Activated T-cell treated with anti-CD3 and anti-CD28 coated beads for 4 hours (primary cell): Measurements from ENCODE around the gene PSMC2.
"Not testable (repeated sequence)": the region's sequence is repeated elsewhere in the genome, so short reads cannot be mapped to it uniquely, and the experiment has no call there.

Experiments
- DNase-seq: peaks from one replicate; pipeline ENCODE4 v3.0.0-alpha.2; 2020

Gene PSMC2

DNA sequence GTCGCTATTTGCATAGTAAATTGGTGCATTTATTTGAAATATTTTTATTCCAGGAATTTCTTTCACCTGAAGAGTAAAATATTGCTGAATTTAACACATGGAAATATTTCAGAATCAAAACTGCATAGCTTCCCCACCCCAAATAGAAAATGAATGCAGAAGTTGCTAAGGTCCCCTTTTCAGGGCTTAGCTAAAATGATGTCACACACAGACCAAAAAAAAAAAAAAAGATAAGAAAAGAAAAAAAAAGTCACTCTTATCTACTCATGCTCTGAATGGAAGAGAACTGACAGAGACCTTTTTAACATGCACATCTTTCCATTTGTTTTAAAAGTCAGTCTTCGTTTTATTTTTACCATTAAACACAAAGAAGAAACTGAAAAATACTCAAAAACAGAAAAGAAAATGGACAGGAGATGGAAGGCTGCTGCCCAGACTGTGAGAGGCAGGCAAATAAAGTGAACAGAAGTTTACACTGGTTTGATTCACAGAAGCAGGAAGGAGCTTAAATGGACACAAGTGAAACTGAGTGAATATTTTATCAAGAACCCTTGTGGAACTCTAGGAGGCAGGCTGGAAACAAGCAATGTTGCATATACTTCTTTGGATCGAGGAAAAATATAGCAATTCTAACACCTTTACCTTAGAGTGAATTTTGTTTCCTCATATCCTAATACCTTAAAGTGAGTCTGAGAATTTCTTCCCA lies 32.0 kb downstream of the PSMC2 start:
- no peak for DNase-seq

DNA sequence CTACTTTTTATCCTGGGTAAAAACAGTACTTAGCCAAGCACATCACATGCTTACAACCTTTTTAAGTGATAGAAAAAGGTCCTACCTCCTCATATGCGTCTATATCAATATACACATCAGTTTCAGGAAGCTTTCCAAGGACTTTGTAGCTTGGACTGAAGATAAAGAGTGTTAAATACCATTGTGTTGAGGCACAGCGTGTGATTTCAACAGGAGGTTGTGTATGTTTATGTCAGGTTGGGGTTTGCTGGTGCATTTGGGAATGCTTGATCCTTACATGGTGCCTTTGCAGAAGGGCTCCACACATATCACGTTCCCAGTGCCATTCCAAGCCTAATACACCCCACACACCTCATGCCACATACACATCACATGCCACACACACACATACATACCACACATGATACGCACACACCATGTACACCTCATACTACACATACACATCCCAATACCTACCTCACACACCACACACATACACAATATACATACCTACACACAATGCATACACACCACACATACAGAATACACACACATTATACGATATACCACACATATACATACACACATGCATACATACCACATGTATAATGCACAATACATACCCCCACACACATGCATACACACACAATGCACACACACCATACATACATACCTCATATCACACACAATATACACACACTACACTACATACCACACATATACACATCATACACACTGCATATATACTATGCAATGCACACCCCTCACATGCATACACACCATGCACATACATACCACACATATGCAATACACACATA lies 33.1 kb downstream of the PSMC2 start:
- no peak for DNase-seq

DNA sequence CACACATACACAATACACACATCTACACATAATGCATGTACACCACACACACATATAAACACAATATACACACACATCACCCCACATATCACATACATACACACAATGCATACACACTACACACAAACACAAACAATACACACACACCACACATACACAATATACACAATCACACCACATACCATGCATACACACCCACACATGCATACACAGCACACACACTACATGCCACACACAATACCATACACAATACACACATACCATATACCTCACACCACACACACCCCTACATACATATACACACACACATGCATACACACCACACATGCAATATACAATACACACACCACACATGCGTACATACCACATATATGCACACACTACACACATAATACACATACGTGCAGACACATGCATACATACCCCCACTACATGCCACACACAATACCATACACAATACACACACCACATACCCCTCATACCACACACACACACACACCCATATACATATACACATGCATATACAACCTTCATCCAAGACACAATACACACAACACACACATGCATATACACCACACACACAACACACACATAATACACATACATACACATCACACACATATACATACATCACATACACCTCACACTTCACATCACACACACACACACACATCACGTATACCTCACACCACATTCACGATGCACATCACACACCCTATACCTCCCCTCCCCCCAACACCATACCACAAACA lies 34.0 kb downstream of the PSMC2 start:
- DNase-seq: no peak

DNA sequence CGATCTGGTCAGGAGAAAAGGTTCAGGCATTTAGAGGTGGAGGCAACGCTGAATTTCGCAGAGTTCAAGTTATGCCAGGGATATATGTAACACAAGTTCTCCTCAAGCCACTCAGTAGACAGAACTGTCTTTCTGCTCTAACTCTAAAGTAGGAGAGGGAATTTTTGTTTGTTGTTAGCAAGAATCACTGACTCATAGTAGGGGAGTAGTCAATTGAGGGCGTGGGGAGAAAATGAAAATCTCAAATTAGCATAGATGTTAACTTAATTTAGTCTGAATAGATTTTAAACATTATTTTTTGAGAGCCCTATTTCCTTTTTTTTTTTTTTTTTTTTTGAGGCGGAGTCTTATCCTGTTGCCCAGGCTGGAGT lies 34.6 kb downstream of the PSMC2 start:
- DNase-seq: no peak

DNA sequence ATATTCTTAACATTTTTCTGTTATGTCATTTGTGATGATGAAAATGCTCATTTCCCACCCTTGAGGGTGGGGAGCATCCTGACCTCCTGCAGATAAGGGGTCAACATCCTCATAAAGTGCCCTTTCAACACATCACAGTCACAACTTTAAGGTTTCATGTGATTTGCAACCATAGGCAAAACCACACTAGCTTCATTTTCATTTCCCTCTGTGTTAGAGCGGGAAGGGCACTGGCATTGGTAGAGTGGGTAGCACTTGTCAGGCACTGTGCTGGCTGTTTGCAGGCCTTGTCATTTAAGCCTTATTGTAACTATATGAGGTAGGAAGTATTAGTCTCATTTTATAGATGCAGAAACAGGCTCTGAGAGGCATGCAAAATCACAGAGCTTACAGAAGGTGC lies 39.8 kb downstream of the PSMC2 start:
- DNase-seq: no peak

DNA sequence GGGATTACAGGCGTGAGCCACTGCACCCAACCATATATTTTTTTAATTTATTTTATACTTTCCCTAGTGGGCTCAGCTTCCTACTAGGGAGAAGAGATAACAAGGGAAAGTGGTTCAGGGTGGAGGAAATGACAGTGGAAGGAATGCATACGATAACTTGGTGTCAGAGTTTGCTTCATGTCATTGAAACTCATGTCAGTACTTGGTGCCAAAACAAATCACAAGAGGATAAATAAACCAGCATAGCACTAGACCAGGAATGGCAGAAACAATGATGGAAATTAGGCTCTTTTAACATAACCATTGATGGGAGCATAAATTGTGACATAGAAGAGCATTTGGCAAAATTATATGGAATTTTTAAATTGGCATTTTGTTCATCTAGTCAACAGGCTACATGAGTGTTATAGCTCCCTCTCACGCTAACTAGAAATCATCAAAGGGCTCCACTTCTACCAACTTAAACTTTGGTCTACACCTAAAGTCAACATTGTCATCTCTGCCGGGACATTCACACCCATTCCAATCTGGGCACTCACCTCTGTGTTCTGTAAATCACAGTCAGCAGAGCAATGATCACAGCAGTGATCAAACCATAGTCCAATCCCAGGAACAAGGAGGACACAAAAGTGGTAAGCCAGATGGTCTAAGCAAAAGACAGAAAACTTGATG lies 41.2 kb downstream of the PSMC2 start:
- DNase-seq: no peak

DNA sequence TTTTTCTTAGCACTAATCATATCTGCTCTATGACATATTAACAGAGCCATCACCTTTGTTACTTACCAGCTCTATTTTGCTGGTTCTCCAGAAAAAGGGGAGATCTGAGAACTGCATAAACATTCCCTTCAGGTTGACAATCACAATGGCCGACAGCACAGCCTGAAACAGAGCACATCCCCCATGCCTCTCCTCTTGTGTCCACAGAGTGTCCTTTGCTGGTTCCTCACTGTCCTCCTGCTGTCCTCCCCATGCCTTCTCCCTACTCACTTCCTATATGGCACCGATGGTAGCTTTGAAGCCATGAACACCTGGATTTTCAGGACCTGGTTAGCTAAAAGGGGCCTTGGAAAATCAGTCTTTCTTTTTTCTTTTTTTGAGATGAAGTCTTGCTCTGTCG lies 41.8 kb downstream of the PSMC2 start:
- no peak for DNase-seq

DNA sequence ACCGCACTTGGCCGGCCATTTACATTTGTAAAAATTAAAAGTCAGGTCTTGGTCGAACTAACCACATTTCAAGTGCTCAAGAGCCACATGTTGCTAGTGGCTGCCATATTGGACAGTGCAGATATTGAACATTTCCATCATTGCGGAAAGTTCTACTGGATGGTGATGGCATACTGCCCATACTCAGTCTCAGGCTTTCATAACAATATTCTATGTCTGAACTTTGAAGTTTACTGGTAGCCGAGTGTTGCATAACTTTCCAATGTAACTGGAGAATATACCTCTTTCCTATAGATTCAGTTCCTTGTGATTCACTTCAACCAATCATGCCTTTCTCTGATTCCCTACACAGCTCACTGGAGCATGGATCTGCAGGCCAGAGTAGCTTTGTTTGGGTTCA lies 43.7 kb downstream of the PSMC2 start:
- no peak for DNase-seq

DNA sequence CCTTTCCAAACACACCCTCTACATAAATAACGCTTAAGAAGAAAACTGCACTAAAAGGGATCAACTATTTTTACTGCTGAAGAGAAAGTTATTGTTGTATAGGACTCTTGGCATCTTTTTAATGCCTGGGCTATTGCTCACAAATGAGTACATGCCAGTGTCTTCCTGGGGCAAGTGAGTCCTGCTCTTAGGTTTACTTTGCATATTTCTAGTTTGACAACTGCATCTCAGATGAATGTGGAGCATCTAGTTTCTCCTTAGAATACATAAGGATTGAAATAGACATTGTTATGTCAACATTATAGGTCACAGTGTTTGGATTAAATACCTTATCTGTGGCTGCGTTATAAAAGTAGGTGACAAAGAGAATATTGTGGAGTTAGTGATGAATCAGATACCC lies 44.5 kb downstream of the PSMC2 start:
- DNase-seq: no peak

DNA sequence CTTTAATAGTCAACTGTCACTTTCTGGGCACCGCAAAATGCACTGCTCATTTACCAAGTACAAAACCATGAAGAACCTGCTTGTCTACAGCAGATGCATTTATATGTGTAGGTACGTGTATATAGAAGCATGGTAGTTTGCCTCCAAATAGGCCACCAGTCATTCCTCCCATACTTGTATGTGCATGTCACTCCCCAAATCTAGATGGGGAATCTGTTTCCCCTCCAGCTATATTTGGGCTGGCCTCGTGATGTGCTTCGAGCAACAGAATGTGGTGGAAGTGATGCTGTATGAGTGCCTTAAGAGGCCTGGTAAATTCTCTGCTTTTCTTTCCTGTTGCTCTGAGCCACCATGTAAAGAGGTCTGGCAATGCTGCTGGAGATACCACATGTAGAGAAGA lies 47.1 kb downstream of the PSMC2 start:
- no peak for DNase-seq

DNA sequence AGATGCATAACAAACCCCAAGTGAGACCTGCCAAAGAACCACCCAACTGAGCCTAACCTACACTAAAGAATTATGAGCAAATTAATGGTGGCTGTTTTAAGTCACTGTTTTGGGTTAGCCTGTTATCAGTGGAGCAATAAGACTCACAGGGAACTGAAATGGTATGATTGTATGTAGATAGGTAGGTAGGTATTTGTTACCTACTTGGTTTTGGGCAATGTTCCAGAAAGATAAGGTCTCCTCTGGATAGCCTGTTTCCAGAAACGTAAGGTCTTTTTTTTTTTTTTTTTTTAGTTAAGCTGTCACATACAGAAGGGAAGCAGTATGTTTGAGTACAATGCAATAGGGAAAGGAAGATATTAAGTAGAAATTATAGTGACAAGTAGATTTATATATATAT lies 47.6 kb downstream of the PSMC2 start:
- DNase-seq: no peak

DNA sequence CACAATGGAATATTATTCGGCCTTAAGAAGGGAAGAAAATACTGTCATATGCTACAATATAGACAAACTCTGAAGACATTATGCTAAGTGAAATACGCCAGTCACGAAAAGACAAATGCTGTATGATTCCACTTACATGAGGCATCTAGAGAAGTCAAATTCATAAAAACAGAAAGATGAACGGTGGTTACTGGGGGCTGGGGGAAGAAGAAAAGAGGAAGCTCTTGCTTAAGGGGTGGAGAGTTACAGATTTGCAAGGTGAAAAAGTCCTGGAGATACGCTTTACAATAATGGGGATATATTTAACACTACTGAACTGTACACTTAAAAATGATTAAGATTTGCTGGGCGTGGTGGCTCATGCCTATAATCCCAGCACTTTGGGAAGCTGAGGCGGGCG lies 49.0 kb downstream of the PSMC2 start:
- DNase-seq: no peak

DNA sequence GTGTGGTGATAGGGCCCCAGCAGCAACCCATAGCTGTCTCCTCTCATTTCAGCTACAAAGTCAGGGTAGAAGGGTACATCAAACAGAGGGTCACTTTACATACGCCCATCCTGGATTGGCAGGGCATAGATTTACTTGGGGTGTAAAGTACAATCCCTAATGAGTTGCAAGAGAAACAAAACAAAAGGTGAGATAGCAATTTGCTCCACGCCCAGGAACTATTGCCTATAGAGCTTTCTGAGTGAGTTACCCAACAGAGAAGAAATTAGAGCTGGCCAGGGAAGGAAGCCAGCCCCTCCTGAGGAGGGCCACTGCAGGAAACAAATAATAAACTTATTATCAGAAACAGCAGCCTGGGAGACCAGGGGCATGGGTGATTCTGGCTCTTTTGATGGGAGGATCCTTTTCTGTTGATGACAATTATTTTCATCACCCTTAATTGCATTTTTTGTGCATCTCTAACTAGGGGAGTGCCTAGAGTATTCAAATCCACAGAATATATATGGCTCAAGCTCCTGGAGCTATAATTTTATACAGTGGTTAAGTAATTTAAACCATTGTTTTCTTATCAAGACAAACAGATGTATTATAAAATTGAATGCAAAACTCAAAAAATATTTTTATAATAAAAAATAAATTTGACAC lies 51.2 kb downstream of the PSMC2 start:
- DNase-seq: no peak

DNA sequence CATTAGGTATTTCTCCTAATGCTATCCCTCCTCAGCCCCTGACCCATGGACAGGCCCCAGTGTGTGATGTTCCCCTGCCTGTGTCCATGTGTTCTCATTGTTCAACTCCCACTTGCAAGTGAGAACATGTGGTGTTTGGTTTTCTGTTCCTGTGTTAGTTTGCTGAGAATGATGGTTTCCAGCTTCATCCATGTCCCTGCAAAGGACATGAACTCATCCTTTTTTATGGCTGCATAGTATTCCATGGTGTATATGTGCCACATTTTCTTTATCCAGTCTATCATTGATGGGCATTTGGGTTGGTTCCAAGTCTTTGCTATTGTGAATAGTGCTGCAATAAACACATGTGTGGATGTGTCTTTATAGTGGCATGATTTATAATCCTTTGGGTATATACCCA lies 52.2 kb downstream of the PSMC2 start:
- DNase-seq: not testable (repeated sequence)

DNA sequence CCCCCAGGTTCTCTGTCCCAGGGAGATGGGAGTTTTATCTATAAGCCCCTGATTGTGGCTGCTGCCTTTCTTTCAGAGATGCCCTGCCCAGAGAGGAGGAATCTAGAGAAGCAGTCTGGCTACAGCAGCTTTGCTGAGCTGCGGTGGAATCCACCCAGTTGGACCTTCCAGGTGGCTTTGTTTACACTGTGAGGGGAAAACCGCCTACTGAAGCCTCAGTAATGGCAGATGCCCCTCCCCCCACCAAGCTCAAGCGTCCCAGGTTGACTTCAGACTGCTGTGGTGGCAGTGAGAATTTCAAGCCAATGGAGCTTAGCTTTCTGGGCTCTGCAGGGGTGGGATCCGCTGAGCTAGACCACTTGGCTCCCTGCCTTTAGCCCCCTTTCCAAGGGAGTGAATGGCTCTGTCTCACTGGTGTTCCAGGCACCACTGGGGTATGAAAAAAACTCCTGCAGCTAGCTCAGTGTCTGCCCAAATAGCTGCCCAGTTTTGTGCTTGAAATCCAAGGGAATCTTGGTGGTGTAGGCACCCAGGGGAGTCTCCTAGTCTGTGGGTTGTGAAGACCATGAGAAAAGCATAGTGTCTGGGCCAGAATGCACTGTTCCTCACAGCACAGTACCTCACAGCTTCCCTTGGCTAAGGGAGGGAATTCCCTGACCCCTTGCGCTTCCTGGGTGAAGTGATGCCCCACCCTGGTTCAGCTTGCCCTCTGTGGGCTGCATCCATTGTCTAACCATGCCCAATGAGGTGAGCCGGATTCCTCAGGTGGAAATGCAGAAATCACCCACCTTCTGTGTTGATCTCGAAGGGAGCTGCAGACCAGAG lies 58.6 kb downstream of the PSMC2 start:
- DNase-seq: not testable (repeated sequence)

DNA sequence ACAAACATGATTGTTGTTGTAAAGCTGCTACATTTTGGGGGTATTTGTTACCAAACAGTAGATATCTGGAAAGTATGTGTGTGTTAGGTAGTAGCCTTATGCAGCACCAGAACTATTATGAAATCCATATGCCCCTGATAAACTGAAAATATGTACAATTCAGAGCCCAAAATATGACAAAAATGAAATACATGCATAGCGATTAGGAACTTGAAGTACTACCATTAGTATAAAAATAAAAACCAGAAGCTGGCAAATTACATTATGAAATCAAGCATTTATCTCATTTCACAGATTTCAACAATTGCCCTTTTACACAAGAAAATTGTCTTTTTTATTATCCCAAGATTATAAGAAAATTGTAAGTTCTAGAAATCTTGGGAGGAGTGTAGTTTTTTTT lies 64.7 kb downstream of the PSMC2 start:
- no peak for DNase-seq

DNA sequence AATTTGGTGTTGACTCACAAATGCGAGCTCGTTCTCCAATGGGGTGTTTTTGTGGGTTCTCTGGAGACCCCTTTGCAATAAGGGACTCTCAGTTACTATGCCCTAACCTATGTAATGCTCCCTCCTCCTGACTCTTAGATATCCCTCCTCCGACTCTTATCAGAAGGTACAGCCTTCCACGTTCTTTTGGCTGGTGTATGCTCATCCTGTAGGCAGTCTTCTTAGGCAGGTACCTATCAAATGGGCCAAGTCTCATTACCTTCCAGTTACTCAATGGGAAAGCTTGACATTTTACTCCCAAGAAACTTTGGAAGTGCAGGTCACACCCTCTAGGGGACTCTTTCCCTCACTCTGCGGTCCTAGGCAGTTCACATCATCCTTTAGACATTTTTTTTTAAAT lies 66.0 kb downstream of the PSMC2 start:
- no peak for DNase-seq

DNA sequence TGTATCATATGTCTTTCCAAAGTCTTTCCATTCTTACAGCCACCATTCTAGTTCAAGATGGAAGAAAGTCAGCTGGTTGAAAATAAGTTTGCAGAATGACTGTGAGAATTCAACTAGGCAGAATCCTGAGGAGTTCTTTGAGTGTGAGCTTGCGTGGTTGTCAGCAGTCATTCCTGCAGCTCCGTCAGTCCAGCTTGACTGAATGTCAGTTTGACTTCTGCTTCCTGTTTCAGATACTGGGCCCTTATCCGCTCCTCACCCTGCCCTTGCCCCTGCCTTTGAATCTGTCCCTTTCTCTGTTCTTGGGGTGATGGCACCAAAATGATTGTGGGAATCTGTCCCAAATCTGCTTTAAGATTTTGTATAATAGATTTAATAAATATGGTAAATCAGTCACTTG lies 70.8 kb downstream of the PSMC2 start:
- no peak for DNase-seq
